Aorta (tissue), 5 donors: ENCODE measurements around the gene MAP3K9. TPM values are rescaled to one million over a fixed set of nuclear protein-coding genes. Genes with fewer than 3 reads are reported as not detected.
A peak's percentile ranks its signal among the peaks of the same experiment; 100 is the strongest.

Experiments used
- ATAC-seq: fragments of 200-7000 bp; cut with Tn5 transposase; one replicate; pipeline ENCODE4 v1.9.1; 2022; ENCODE audit warnings: moderate library complexity; ENCODE audit not compliant: low FRiP score
- DNase-seq, 2 donors: peaks; one replicate each; pipeline ENCODE4 v3.0.0-alpha.2; 2020
- H3K27ac ChIP-seq, 2 donors: one replicate each; pipeline ENCODE4 v1.5.1; 2013; ENCODE audit warnings: low read length in 2 of 2, mild to moderate bottlenecking in 2 of 2, moderate library complexity in 2 of 2, control low read depth in 1 of 2, inconsistent platforms in 1 of 2, low read depth in 1 of 2
- H3K27me3 ChIP-seq, 2 donors: one replicate each; pipeline ENCODE4 v1.6.1; 2013; ENCODE audit warnings: control low read depth in 1 of 2, low read length in 1 of 2, mild to moderate bottlenecking in 1 of 2, moderate library complexity in 1 of 2; ENCODE audit not compliant: insufficient read depth in 2 of 2, control insufficient read depth in 1 of 2
- H3K36me3 ChIP-seq, 2 donors: one replicate each; pipeline ENCODE4 v1.6.1; 2013; ENCODE audit warnings: control low read depth in 1 of 2, low read length in 1 of 2, mild to moderate bottlenecking in 1 of 2; ENCODE audit not compliant: insufficient read depth in 2 of 2, control insufficient read depth in 1 of 2
- H3K4me1 ChIP-seq, 2 donors: one replicate each; pipeline ENCODE4 v1.6.1; 2013; ENCODE audit warnings: low read length in 2 of 2, control low read depth in 1 of 2, mild to moderate bottlenecking in 1 of 2, moderate library complexity in 1 of 2; ENCODE audit not compliant: insufficient read depth in 2 of 2, control insufficient read depth in 1 of 2
- H3K4me3 ChIP-seq, 2 donors: one replicate each; pipeline ENCODE4 v1.5.1; 2013; ENCODE audit warnings: low read length in 2 of 2, control low read depth in 1 of 2, mild to moderate bottlenecking in 1 of 2
- H3K9me3 ChIP-seq: one replicate; pipeline ENCODE4 v1.6.1; 2013; ENCODE audit warnings: mild to moderate bottlenecking, low read length; ENCODE audit not compliant: control insufficient read depth
- WGBS, 2 donors: extraction: QIAGEN DNeasy Blood & Tissue Kit; methylation state at CpG; one replicate each; pipeline ENCODE4 v1.1.7; 2013; 5-methylcytosine and 5-hydroxymethylcytosine counted together
- intact Hi-C, 2 donors: fragments of 100-400 bp; cut with DNase I; formaldehyde crosslinking; loops; one replicate each; pipeline versions ENCODE4 v1.14.2 to v1.15.0; 2022
- polyA plus RNA-seq, 2 donors: library from polyadenylated mRNA; stranded (reverse); fragments of 200-250 nt; gene quantifications; one replicate each; pipeline ENCODE4 v1.2.3, GENCODE V29; 2013
- total RNA-seq, 2 donors: library from RNA; stranded (reverse); fragmentation: NEBNext Ultra II Directional; extraction: Animal tissue kit (Norgen Biotek cat#: 25700); gene quantifications; one replicate each; pipeline ENCODE4 v1.2.1, GENCODE V29; 2021
- donor health status: healthy with polysubstance abuse.
- donor health status: Bipolar disorder and iron deficiency.
- donor health status: DM: no; HTN: no; CAD: no.
- donor health status: DM: no; HTN: no; CAD: no.
- donor health status: DM: yes; HTN: yes; CAD: no.

Gene MAP3K9
- total and polyA plus RNA-seq, 4 donors, result 0.20 to 1.5 (median 0.73) TPM

DNA sequence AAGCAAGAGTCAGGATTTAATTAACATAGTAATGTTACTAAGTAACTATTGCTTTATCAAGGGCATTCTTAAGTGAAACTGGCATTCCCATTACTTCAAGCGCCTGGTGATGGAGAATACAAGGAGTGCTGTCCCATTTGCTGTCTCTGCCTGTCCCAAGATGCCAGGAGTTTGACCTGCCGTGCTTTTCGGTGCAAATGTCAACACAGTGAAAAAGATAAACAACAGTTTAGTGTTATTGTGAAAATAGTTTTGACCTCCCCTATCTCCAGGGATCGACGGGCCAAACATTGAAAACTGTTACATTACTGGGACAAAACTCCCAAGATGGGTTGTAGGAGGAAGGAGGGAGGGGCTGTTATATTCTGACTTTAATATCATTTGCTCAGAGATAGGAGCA is 92.8 kb downstream of the MAP3K9 start:
- H3K27ac ChIP-seq, result no peak overlapping the region

DNA sequence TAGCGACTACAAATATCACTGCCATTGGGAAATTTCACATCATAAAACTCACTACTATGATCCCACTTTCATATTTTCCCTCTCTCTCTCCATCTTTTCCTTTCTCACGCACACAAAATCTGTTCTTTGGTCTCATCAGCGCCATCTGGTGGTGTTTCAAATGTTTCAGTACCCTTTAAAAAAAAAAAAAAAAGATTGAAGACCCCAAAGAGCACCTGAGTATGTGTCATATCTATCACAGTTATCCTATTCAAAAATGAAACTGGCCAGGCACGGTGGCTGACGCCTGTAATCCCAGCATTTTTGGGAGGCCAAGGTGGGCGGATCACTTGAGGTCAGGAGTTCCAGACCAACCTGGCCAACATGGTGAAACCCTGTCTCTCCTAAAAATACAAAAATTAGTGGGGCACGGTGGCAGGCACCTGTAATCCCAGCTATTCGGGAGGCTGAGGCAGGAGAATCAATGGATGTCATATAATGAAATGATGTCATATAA is 95.2 kb downstream of the MAP3K9 start:
- intact Hi-C loops, result loop anchor here (1.0 to 5.0 kb wide), 3 partner anchors 72 to 112 kb away; partner anchors contain the start of genes MED6 (in 1 of the 2) and TTC9 (in 1 of the 2)
- ATAC-seq (peak; percentile 74), DNase-seq (no peak)
- no peaks in the 10 kb centered on the region for H3K36me3 ChIP-seq
- H3K4me1 ChIP-seq, result no peaks in the 10 kb centered on the region
- 13 to 19% methylated on average over 8 of the region's 8 CpGs for WGBS, 2 donors
- no peaks in the 10 kb centered on the region for H3K9me3 ChIP-seq
- H3K4me3 ChIP-seq, result no peak overlapping the region
- no peaks in the 10 kb centered on the region for H3K27me3 ChIP-seq
- no peak overlapping the region for H3K27ac ChIP-seq

More for the DNA sequence above, 92.8 kb downstream of the MAP3K9 start:
- Histone ChIP-seq H3K9me3 (no peaks in the 10 kb centered on the region), H3K4me1 (no peaks in the 10 kb centered on the region), H3K27me3 (no peaks in the 10 kb centered on the region), H3K36me3 (no peaks in the 10 kb centered on the region), H3K4me3 (no peak overlapping the region)
- intact Hi-C loops, result no loop called here
- no peak for DNase-seq
- WGBS, 2 donors, result 31 to 35% methylated on average over 5 of the region's 5 CpGs
- ATAC-seq, result no peak

DNA sequence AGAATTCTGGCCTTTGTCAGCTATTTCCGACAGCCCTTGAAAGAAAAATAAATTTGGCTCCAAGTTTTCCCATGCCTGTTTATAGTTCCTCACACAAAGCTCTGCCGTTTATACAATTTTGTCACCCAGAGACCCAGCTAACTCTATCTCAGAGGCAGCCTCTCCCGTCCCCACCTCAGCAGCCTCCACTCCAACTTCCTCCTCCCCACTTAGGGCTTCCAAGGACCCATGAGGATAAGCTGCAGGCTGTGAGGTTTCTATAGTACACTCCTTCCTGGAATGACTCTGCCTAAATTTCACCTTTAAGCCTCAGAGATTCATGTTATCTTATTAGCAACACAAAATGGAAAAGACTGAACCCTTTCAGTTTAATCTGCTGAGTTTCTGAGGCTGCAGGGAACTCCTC is 95.8 kb downstream of the MAP3K9 start:
- intact Hi-C loops, result loop anchor here (2.0 to 5.0 kb wide), 3 partner anchors 47 to 111 kb away; partner anchors contain the start of genes MED6 (in 1 of the 2) and TTC9 (in 1 of the 2)
- WGBS, 2 donors, result 0 to 5% methylated on average over 3 of the region's 3 CpGs
- Histone ChIP-seq H3K27me3 (no peaks in the 10 kb centered on the region), H3K4me1 (no peaks in the 10 kb centered on the region), H3K27ac (peak overlapping the region; percentile 63 to 78), H3K36me3 (no peaks in the 10 kb centered on the region), H3K4me3 (no peak overlapping the region), H3K9me3 (no peaks in the 10 kb centered on the region)
- DNase-seq (no peak), ATAC-seq (peak; percentile 56)

GRCh38 chr14:70713096-70713495 is 96.2 kb downstream of the MAP3K9 start:
- intact Hi-C loops, result loop anchor here (2.0 to 5.0 kb wide), 3 partner anchors 46 to 111 kb away; partner anchors contain the start of genes MED6 (in 1 of the 2) and TTC9 (in 1 of the 2)
- 5 to 10% methylated on average over 4 of the region's 4 CpGs for whole genome bisulfite sequencing, 2 donors

GRCh38 chr14:70711451-70711850 is 97.9 kb downstream of the MAP3K9 start:
- intact Hi-C loops, result loop anchor here (5.0 kb wide), 2 partner anchors 69 to 109 kb away; partner anchors contain the start of genes MED6 (in 1 of the 2) and TTC9 (in 1 of the 2)
- ATAC-seq (no peak), DNase-seq (no peak)
- Histone ChIP-seq H3K4me1 (no peaks in the 10 kb centered on the region), H3K27ac (no peak overlapping the region), H3K9me3 (no peaks in the 10 kb centered on the region), H3K36me3 (no peaks in the 10 kb centered on the region), H3K4me3 (no peak overlapping the region), H3K27me3 (no peaks in the 10 kb centered on the region)
- WGBS, 2 donors, result 98 to 100% methylated on average over 1 of the region's 1 CpG

More at GRCh38 chr14:70713096-70713495, 96.2 kb downstream of the MAP3K9 start:
- H3K4me1 ChIP-seq, result no peaks in the 10 kb centered on the region
- H3K4me3 ChIP-seq, result no peak overlapping the region
- peak overlapping the region in 1 of 2 donors; percentile 63 for H3K27ac ChIP-seq
- DNase-seq (no peak), ATAC-seq (no peak)
- no peaks in the 10 kb centered on the region for H3K27me3 ChIP-seq
- H3K36me3 ChIP-seq, result no peaks in the 10 kb centered on the region
- no peaks in the 10 kb centered on the region for H3K9me3 ChIP-seq

DNA sequence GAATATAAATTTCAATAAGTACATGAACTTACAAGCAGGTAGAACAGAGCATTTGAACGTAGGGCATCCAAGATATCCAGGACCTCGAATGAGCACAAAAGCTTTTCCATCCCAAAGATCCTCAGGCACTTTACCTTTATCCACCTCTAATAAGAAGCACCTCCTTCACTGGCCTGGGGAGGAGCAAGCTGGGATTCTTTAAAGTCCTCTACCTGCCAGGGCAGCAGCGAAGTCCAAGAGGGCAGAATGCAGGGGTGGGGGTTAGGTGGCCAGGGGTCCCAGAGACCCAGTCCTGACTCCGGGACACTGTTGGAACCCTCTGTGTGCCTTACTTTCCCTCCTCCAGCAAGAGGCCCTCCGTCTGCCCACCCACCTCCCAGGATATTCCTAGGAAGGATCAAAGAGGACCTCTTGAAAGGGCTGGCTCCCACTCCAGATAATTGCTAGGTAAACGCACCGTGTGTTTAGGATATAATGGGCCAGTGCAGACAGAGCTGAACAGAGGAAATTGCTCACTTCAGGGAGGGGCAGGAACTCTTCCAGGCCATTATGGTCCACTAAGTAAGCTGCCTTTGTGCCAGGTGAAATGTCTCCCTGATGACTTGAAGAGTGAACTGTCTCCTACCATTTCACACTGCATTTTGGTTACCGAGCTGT is 99.5 kb downstream of the MAP3K9 start:
- no peaks in the 10 kb centered on the region for H3K36me3 ChIP-seq
- no peaks in the 10 kb centered on the region for H3K4me1 ChIP-seq
- DNase-seq, result no peak
- ATAC-seq, result no peak
- no peaks in the 10 kb centered on the region for H3K27me3 ChIP-seq
- H3K4me3 ChIP-seq, result no peak overlapping the region
- no peak overlapping the region for H3K27ac ChIP-seq
- no peaks in the 10 kb centered on the region for H3K9me3 ChIP-seq
- intact Hi-C loops, result loop anchor here (5.0 kb wide), 2 partner anchors 68 to 108 kb away; partner anchors contain the start of genes MED6 (in 1 of the 2) and TTC9 (in 1 of the 2)
- WGBS, 2 donors, result 91% methylated on average over 8 of the region's 8 CpGs

GRCh38 chr14:70708717-70709570 is 100.4 kb downstream of the MAP3K9 start:
- H3K27me3 ChIP-seq, result no peaks in the 10 kb centered on the region
- intact Hi-C loops, result no loop called here
- H3K9me3 ChIP-seq, result no peaks in the 10 kb centered on the region
- no peaks in the 10 kb centered on the region for H3K4me1 ChIP-seq
- DNase-seq, result no peak
- no peak overlapping the region for H3K4me3 ChIP-seq
- 86 to 88% methylated on average over 15 of the region's 15 CpGs for WGBS, 2 donors
- H3K27ac ChIP-seq, result no peak overlapping the region
- no peak for ATAC-seq
- no peaks in the 10 kb centered on the region for H3K36me3 ChIP-seq

DNA sequence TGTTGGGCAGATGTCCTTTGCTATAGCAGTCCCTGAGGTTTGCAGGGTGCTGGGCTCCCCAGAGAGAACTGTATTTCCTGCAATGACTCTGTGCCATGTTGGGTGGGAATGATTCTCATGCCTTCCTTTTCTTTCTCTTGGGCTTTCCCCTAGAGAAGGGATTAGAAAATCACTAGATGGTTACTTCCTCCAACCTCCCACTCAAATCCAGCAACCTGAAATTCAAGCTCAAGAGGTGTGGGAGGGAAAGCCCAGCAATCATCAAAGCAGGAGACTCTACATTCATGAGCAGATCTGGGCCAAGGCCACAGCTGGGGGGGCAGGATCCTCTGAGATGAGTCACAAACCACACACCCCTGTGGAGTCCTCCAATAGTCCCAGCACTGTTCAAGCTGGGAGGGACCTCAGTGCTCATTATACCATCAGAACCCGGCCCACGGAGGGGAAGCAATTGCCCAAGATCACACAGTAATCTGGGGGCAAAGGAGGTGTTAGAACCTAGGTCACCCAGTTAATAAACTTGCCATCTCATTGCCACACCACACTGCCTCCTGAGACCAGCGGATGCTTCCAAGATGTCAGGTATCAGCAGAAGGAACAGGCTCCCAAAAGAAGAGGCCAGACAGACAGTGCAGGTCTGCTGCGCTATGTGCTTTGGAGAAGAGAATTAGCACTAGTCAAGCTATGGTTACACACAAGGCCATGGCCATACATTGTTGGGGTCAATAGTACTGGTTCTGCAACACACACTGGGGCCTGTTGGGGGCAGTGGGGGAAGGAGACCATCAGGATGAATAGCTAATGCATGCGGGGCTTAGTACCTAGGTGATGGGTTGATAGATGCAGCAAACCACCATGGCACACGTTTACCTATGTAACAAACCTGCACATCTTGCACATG is 101.9 kb downstream of the MAP3K9 start:
- intact Hi-C loops, result no loop called here

More for the DNA sequence above, 101.9 kb downstream of the MAP3K9 start:
- no peak overlapping the region for H3K4me3 ChIP-seq
- DNase-seq, result no peak
- no peak overlapping the region for H3K27ac ChIP-seq
- no peaks in the 10 kb centered on the region for H3K9me3 ChIP-seq
- 87% methylated on average over 6 of the region's 6 CpGs for WGBS, 2 donors
- no peaks in the 10 kb centered on the region for H3K27me3 ChIP-seq
- no peak for ATAC-seq
- no peaks in the 10 kb centered on the region for H3K4me1 ChIP-seq
- H3K36me3 ChIP-seq, result no peaks in the 10 kb centered on the region
